Right lobe of liver (tissue), 6 donors: ENCODE measurements around the gene CLINT1. TPM values are rescaled to one million over a fixed set of nuclear protein-coding genes. Genes with fewer than 3 reads are reported as not detected.

Experiments used
- ATAC-seq, 4 donors: fragments of 200-7000 bp; cut with Tn5 transposase; one replicate each; pipeline ENCODE4 v1.9.1; 2020; ENCODE audit warnings: mild to moderate bottlenecking in 4 of 4, moderate library complexity in 4 of 4
- DNase-seq, 3 donors: peaks; one replicate each; pipeline ENCODE4 v3.0.0-alpha.2; 2020
- H3K27ac ChIP-seq, 3 donors: fragments of 200-600 bp; one replicate each; pipeline ENCODE4 v1.8.0; 2022
- H3K27me3 ChIP-seq, 2 donors: fragments of 200-600 bp; one replicate each; pipeline ENCODE4 v1.8.0; 2022
- H3K36me3 ChIP-seq, 4 donors: fragments of 200-600 bp; sonication (generic) in 1 of 4; one replicate each; pipeline versions ENCODE4 v1.5.1 to v1.8.0; 2017 to 2022; ENCODE audit warnings: control low read depth in 1 of 4
- H3K4me1 ChIP-seq, 4 donors: fragments of 200-600 bp; sonication (generic) in 1 of 4; one replicate each; pipeline versions ENCODE4 v1.5.1 to v1.8.0; 2017 to 2022; ENCODE audit warnings: control low read depth in 1 of 4
- H3K4me3 ChIP-seq, 3 donors: fragments of 200-600 bp; one replicate each; pipeline ENCODE4 v1.8.0; 2022
- H3K9me3 ChIP-seq, 4 donors: fragments of 200-600 bp; sonication (generic) in 1 of 4; one replicate each; pipeline versions ENCODE4 v1.5.1 to v1.8.0; 2017 to 2022; ENCODE audit warnings: control low read depth in 1 of 4
- CTCF ChIP-seq, 4 donors: fragments of 200-600 bp in 3 of 4; fragments of 450-650 bp in 1 of 4; IDR thresholded peaks; one replicate each; pipeline versions ENCODE4 v1.5.1 to v1.8.0; 2016 to 2022; ENCODE audit warnings: antibody characterized with exemption in 4 of 4, mild to moderate bottlenecking in 2 of 4
- POLR2A ChIP-seq: fragments of 450-650 bp; IDR thresholded peaks from one replicate; pipeline ENCODE4 v1.6.1; 2017; ENCODE audit warnings: antibody characterized with exemption, mild to moderate bottlenecking
- WGBS: methylation state at CpG from one replicate; pipeline ENCODE4 v1.1.6; 2018; ENCODE audit warnings: low coverage, low lambda C conversion rate; ENCODE audit not compliant: insufficient coverage; ENCODE audit errors: missing lambda C conversion rate; 5-methylcytosine and 5-hydroxymethylcytosine counted together
- intact Hi-C, 2 donors: fragments of 100-400 bp; cut with DNase I; formaldehyde crosslinking; loops; one replicate each; pipeline versions ENCODE4 v1.11.2 to v1.14.1; 2022
- total RNA-seq, 6 experiments: library from RNA; depleted of rRNA in 2 of 6; stranded (reverse); fragments of >200 nt in 2 of 6; fragmentation: NEBNext Ultra II Directional in 3 of 6; extraction: Animal tissue kit (Norgen Biotek cat#: 25700) in 3 of 6; gene quantifications; one replicate each; pipeline versions ENCODE4 v1.1.0 to v1.2.4, GENCODE V29; 2016 to 2023
- donor health status: DM: no; HTN: yes; CAD: no.
- donor health status: DM: no; HTN: no; CAD: no.
- donor health status: DM: no; HTN: no; CAD: no.
- donor health status: DM: no; HTN: yes; CAD: no.
- donor health status: DM: no; HTN: yes; CAD: no.

Gene CLINT1
- total RNA-seq, 6 experiments from 2014 or later: 49.2 to 62.2 (median 51.8) TPM

GRCh38 chr5:157799578-157799977, 59.4 kb downstream of the CLINT1 start:
- Histone ChIP-seq H3K4me3 (no peak overlapping the region), H3K27me3 (no peaks in the 10 kb centered on the region), H3K36me3 (peaks cover 0 to 15% (median under 1%) of the 10 kb centered on the region in 4 donors), H3K27ac (no peak overlapping the region), H3K9me3 (no peaks in the 10 kb centered on the region), H3K4me1 (peaks cover 0 to 21% (median 6%) of the 10 kb centered on the region in 4 donors)
- peak; percentile 43 to 78 (median 72) for ATAC-seq
- DNase-seq: no peak
- TF ChIP-seq CTCF (IDR thresholded peaks at IDR 0.05) (no peak), POLR2A (no peak)
- 90% methylated on average over 1 of the region's 1 CpG for WGBS
- intact Hi-C loops: no loop called here

- intact Hi-C loops: no loop called here
- no peak for TF ChIP-seq CTCF (IDR thresholded peaks at IDR 0.05)
- no peak for TF ChIP-seq POLR2A
- 83% methylated on average over 4 of the region's 4 CpGs for WGBS
- no peaks in the 10 kb centered on the region for H3K27me3 ChIP-seq
- peaks cover 0 to 42% (median 15%) of the 10 kb centered on the region in 4 donors for H3K36me3 ChIP-seq
- ATAC-seq: no peak
- no peaks in the 10 kb centered on the region for H3K4me1 ChIP-seq
- DNase-seq: no peak
- no peak overlapping the region for H3K27ac ChIP-seq
- H3K9me3 ChIP-seq: no peaks in the 10 kb centered on the region
- no peak overlapping the region for H3K4me3 ChIP-seq
These were observed 65.6 kb downstream of the CLINT1 start for GRCh38 chr5:157793301-157793700.

GRCh38 chr5:157785801-157786200, 73.1 kb downstream of the CLINT1 start:
- Histone ChIP-seq H3K4me1 (no peaks in the 10 kb centered on the region), H3K27ac (no peak overlapping the region), H3K36me3 (peaks cover 0 to 30% (median 15%) of the 10 kb centered on the region in 4 donors), H3K9me3 (no peaks in the 10 kb centered on the region), H3K27me3 (no peaks in the 10 kb centered on the region), H3K4me3 (no peak overlapping the region)
- 95% methylated on average over 3 of the region's 3 CpGs for WGBS
- intact Hi-C loops: no loop called here
- no peak for ATAC-seq
- no peak for DNase-seq
- TF ChIP-seq CTCF (IDR thresholded peaks at IDR 0.05) (no peak), POLR2A (no peak)

- ATAC-seq: no peak
- H3K27ac ChIP-seq: no peak overlapping the region
- intact Hi-C loops: no loop called here
These were observed 79.7 kb downstream of the CLINT1 start for GRCh38 chr5:157779221-157779620.

More at GRCh38 chr5:157779221-157779620, 79.7 kb downstream of the CLINT1 start:
- no peaks in the 10 kb centered on the region for H3K9me3 ChIP-seq
- H3K4me1 ChIP-seq: no peaks in the 10 kb centered on the region
- H3K4me3 ChIP-seq: no peak overlapping the region
- no peaks in the 10 kb centered on the region for H3K36me3 ChIP-seq
- H3K27me3 ChIP-seq: no peaks in the 10 kb centered on the region
- WGBS: 75% methylated on average over 6 of the region's 6 CpGs
- DNase-seq: no peak
- TF ChIP-seq POLR2A (no peak), CTCF (IDR thresholded peaks at IDR 0.05) (no peak)
